HepG2 (cell line): ENCODE data around the gene CAPN3.

Source experiments
- FOXA1 ChIP-seq, 2 experiments: fragments of 450-650 bp in 1 of 2; sonication (generic) in 1 of 2; formaldehyde crosslinking in 1 of 2; IDR thresholded peaks; 2 replicates each; pipeline versions ENCODE4 v1.4.0 to v1.6.1; 2016 to 2020; ENCODE audit warnings: missing genetic modification reagents in 1 of 2
- SUZ12 ChIP-seq: fragments of 150-350 bp; IDR thresholded peaks from 2 replicates; pipeline ENCODE4 v1.6.1; 2014; ENCODE audit warnings: low read depth, low read length
- TF ChIP-seq, protein P1 (sequence below): sonication (generic); formaldehyde crosslinking; IDR thresholded peaks from 2 replicates; pipeline ENCODE4 v1.8.0; 2023; ENCODE audit warnings: mild to moderate bottlenecking, missing genetic modification reagents
- TF ChIP-seq, protein P2 (sequence below): sonication (generic); formaldehyde crosslinking; IDR thresholded peaks from 2 replicates; pipeline ENCODE4 v1.5.0; 2020; ENCODE audit warnings: mild to moderate bottlenecking, missing genetic modification reagents, moderate library complexity

DNA sequence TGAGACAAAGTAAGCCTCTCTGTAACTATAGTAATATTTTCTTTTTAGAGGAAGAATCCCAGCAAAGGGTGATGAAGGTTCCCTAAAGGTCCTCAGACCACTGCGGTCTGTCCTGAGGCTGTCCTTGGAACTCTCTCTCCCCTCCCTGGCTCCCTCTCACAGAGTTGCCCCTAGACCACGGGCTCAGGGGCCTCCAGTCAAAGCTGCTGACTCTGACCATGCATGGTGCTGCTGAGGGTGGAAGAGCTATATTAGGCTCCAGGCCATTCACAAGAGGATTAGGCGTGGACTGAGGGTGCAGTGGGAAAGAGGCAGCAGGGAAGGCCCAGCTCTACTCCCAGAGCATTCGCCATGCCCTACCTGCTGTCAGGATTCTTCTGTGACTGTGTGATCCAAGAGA lies 14.6 kb downstream of the CAPN3 start:
- TF ChIP-seq FOXA1 (IDR thresholded peaks at IDR 0.05) (no peak), FOXA1 (CRISPR knock-in tag; IDR thresholded peaks at IDR 0.05) (no peak), SUZ12 (no peak)
- TF ChIP-seq, protein P1, sequence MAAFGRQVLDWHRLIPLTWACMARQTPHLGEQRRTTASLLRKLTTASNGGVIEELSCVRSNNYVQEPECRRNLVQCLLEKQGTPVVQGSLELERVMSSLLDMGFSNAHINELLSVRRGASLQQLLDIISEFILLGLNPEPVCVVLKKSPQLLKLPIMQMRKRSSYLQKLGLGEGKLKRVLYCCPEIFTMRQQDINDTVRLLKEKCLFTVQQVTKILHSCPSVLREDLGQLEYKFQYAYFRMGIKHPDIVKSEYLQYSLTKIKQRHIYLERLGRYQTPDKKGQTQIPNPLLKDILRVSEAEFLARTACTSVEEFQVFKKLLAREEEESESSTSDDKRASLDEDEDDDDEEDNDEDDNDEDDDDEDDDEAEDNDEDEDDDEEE, result no peak
- TF ChIP-seq, protein P2, sequence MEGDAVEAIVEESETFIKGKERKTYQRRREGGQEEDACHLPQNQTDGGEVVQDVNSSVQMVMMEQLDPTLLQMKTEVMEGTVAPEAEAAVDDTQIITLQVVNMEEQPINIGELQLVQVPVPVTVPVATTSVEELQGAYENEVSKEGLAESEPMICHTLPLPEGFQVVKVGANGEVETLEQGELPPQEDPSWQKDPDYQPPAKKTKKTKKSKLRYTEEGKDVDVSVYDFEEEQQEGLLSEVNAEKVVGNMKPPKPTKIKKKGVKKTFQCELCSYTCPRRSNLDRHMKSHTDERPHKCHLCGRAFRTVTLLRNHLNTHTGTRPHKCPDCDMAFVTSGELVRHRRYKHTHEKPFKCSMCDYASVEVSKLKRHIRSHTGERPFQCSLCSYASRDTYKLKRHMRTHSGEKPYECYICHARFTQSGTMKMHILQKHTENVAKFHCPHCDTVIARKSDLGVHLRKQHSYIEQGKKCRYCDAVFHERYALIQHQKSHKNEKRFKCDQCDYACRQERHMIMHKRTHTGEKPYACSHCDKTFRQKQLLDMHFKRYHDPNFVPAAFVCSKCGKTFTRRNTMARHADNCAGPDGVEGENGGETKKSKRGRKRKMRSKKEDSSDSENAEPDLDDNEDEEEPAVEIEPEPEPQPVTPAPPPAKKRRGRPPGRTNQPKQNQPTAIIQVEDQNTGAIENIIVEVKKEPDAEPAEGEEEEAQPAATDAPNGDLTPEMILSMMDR, result no peak
